Trophoblast cell (in vitro differentiated cells and primary cell): Measurements from ENCODE around the gene LRRC25.

ENCODE experiments used
- DNase-seq, 2 donors: peaks; one replicate each; pipeline ENCODE4 v3.0.0-alpha.2; 2016
- H2AFZ ChIP-seq: 2 replicates; pipeline ENCODE4 v1.6.1; 2013; ENCODE audit warnings: low read length, moderate library complexity, mild to moderate bottlenecking; ENCODE audit not compliant: insufficient read depth, poor library complexity
- H2AK5ac ChIP-seq: 2 replicates; pipeline ENCODE4 v1.6.1; 2013; ENCODE audit warnings: mild to moderate bottlenecking, low read length
- H2BK120ac ChIP-seq: 2 replicates; pipeline ENCODE4 v1.6.1; 2013; ENCODE audit warnings: low read length, mild to moderate bottlenecking, moderate library complexity; ENCODE audit not compliant: insufficient read depth, poor library complexity
- H2BK12ac ChIP-seq: 2 replicates; pipeline ENCODE4 v1.6.1; 2013; ENCODE audit warnings: mild to moderate bottlenecking, low read length, moderate library complexity
- H2BK5ac ChIP-seq: 2 replicates; pipeline ENCODE4 v1.6.1; 2013; ENCODE audit warnings: low read length, low read depth, moderate library complexity, mild to moderate bottlenecking; ENCODE audit not compliant: poor library complexity
- H3K14ac ChIP-seq: 2 replicates; pipeline ENCODE4 v1.6.1; 2013; ENCODE audit warnings: mild to moderate bottlenecking, low read length
- H3K18ac ChIP-seq: 2 replicates; pipeline ENCODE4 v1.6.1; 2013; ENCODE audit warnings: mild to moderate bottlenecking, low read length
- H3K23ac ChIP-seq: 2 replicates; pipeline ENCODE4 v1.6.1; 2013; ENCODE audit warnings: low read length
- H3K27ac ChIP-seq: 2 replicates; pipeline ENCODE4 v1.5.1; 2013; ENCODE audit warnings: low read depth, mild to moderate bottlenecking, inconsistent platforms, low read length, moderate library complexity
- H3K27me3 ChIP-seq: 2 replicates; pipeline ENCODE4 v1.6.1; 2013; ENCODE audit warnings: inconsistent platforms, mild to moderate bottlenecking, low read length, moderate library complexity; ENCODE audit not compliant: insufficient read depth
- H3K36me3 ChIP-seq, 2 experiments: 1 replicate in 1 of 2; 2 replicates in 1 of 2; pipeline ENCODE4 v1.6.1; 2013; ENCODE audit warnings: low read length in 2 of 2, mild to moderate bottlenecking in 2 of 2, moderate library complexity in 1 of 2; ENCODE audit not compliant: insufficient read depth in 2 of 2, control insufficient read depth in 1 of 2
- H3K4ac ChIP-seq: 2 replicates; pipeline ENCODE4 v1.6.1; 2013; ENCODE audit warnings: low read depth, mild to moderate bottlenecking, low read length, moderate library complexity
- H3K4me1 ChIP-seq, 2 experiments: 1 replicate in 1 of 2; 2 replicates in 1 of 2; pipeline ENCODE4 v1.6.1; 2013; ENCODE audit warnings: low read length in 2 of 2, mild to moderate bottlenecking in 2 of 2, moderate library complexity in 1 of 2; ENCODE audit not compliant: insufficient read depth in 2 of 2, control insufficient read depth in 1 of 2
- H3K4me2 ChIP-seq: 2 replicates; pipeline ENCODE4 v1.6.1; 2013; ENCODE audit warnings: inconsistent platforms, mild to moderate bottlenecking, low read length, moderate library complexity
- H3K4me3 ChIP-seq: 2 replicates; pipeline ENCODE4 v1.5.1; 2013; ENCODE audit warnings: mild to moderate bottlenecking, low read depth, low read length, inconsistent platforms
- H3K79me1 ChIP-seq: one replicate; pipeline ENCODE4 v1.6.1; 2013; ENCODE audit warnings: low read length
- H3K79me2 ChIP-seq: 2 replicates; pipeline ENCODE4 v1.6.1; 2013; ENCODE audit warnings: low read length, mild to moderate bottlenecking; ENCODE audit not compliant: control insufficient read depth, insufficient read depth, poor library complexity
- H3K9ac ChIP-seq: 2 replicates; pipeline ENCODE4 v1.6.1; 2013; ENCODE audit warnings: mild to moderate bottlenecking, low read length
- H3K9me3 ChIP-seq: 2 replicates; pipeline ENCODE4 v1.6.1; 2013; ENCODE audit warnings: low read depth, mild to moderate bottlenecking, control low read depth, inconsistent platforms, low read length; ENCODE audit not compliant: insufficient read depth
- H4K12ac ChIP-seq: 2 replicates; pipeline ENCODE4 v1.6.1; 2013; ENCODE audit warnings: low read depth, mild to moderate bottlenecking, low read length, moderate library complexity
- H4K8ac ChIP-seq: 2 replicates; pipeline ENCODE4 v1.6.1; 2013; ENCODE audit warnings: low read depth, mild to moderate bottlenecking, low read length, moderate library complexity
- H4K91ac ChIP-seq: one replicate; pipeline ENCODE4 v1.6.1; 2013; ENCODE audit warnings: low read depth, mild to moderate bottlenecking, low read length, moderate library complexity
- WGBS: extraction: QIAGEN DNeasy Blood & Tissue Kit; methylation state at CpG from one replicate; pipeline ENCODE4 v1.1.7; 2013; ENCODE audit warnings: missing lambda C conversion rate; ENCODE audit not compliant: insufficient read length, insufficient coverage; ENCODE audit errors: extremely low coverage; 5-methylcytosine and 5-hydroxymethylcytosine counted together

The LRRC25 gene

DNA sequence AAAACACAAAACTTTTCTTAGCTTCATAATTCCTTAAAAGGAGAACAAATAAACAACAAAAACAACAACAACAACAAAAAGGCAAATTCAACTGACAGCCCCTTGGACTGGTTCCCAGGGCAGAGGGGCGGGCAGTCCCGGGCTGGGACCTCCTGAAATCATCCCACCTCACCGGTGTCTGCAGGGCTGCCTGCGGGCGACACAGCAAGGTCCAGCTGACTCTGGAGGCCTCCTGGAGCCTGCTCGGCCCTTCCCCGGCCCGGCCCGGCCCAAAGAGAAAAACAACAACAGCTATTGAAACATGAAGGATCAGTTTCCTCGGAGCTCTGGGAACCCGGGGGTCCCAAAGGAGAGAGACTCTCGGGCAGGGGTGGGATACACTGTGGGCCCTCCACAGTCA is 45.5 kb upstream of the LRRC25 start:
- no CpG with 5 or more reads among the region's 12 CpGs for WGBS
- peaks cover 36% of the 10 kb centered on the region for H3K79me1 ChIP-seq

DNA sequence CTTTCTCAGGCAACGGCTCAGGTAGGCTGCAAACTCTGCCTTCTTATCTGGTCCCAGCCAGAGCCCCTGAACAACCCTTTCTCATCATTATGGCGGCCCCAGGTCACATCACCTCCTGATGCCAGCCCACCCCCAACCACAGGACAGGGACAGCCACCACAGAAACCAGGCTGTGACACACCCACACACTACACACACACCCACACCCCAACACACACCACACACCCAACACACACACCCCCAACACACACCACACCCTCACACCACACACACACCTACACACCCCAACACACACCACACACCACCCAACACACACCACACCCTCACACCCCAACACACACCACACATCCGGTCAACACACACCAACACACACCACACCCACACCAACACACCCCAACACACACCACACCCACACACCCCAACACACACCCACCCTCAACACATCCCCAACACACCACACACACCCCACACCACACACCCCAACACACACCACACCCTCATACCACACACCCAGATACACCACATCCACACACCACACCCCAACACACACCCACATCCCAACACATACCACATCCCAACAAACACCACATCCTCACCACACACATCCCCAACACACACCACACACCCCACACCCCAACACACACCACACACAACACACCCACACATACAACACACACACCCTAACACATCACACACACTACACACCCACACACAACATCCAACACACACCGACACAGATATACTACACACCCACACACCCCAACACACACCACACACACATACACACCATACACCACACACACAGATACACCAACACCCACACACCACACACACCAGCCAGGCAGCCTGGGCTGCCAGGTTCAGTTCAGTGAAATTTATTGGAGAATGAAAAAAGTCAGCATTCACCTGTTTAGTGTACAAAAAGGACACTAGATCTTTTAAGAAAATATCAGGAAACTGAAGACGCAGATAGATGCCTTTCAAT is 44.7 kb upstream of the LRRC25 start:
- DNase-seq: no peak
- Histone ChIP-seq H2AFZ (no peak overlapping the region), H3K79me1 (peaks cover 38% of the 10 kb centered on the region), H3K4me2 (no peak overlapping the region), H2BK12ac (no peak overlapping the region), H3K79me2 (peaks cover 13% of the 10 kb centered on the region), H3K23ac (no peak overlapping the region), H3K27me3 (no peaks in the 10 kb centered on the region), H4K8ac (no peak overlapping the region), H3K4ac (no peak overlapping the region), H3K9me3 (peaks cover 3% of the 10 kb centered on the region), H3K36me3 (peaks cover 29 to 30% of the 10 kb centered on the region in 2 experiments), H3K14ac (no peak overlapping the region), H3K4me1 (peaks cover 45 to 58% of the 10 kb centered on the region in 2 experiments), H2BK120ac (no peak overlapping the region), H4K91ac (peak overlapping the region; percentile 17), H2BK5ac (no peak overlapping the region), H3K9ac (no peak overlapping the region), H4K12ac (no peak overlapping the region), H2AK5ac (no peak overlapping the region), H3K27ac (no peak overlapping the region), H3K4me3 (no peak overlapping the region), H3K18ac (no peak overlapping the region)
- no CpG with 5 or more reads among the region's 5 CpGs for WGBS

More for the DNA sequence above, 45.5 kb upstream of the LRRC25 start:
- Histone ChIP-seq H2BK5ac (no peak overlapping the region), H2AK5ac (no peak overlapping the region), H3K4me3 (no peak overlapping the region), H4K8ac (no peak overlapping the region), H3K9me3 (peaks cover 3% of the 10 kb centered on the region), H3K27ac (no peak overlapping the region), H3K36me3 (peaks cover 29 to 30% of the 10 kb centered on the region in 2 experiments), H3K79me2 (peaks cover 12% of the 10 kb centered on the region), H3K18ac (no peak overlapping the region), H3K4me2 (no peak overlapping the region), H3K4ac (no peak overlapping the region), H4K91ac (no peak overlapping the region), H2BK120ac (no peak overlapping the region), H3K23ac (no peak overlapping the region), H2AFZ (no peak overlapping the region), H3K9ac (no peak overlapping the region), H3K14ac (no peak overlapping the region), H2BK12ac (no peak overlapping the region), H3K27me3 (no peaks in the 10 kb centered on the region), H3K4me1 (peaks cover 50 to 62% of the 10 kb centered on the region in 2 experiments), H4K12ac (no peak overlapping the region)
- DNase-seq: no peak

- no CpG with 5 or more reads among the region's 23 CpGs for WGBS
- H2BK12ac ChIP-seq: peak overlapping the region; percentile 41
- no peak overlapping the region for H3K4me3 ChIP-seq
- DNase-seq: no peak
- H3K9ac ChIP-seq: no peak overlapping the region
- H3K14ac ChIP-seq: no peak overlapping the region
- H3K4me1 ChIP-seq: peaks cover 36 to 57% of the 10 kb centered on the region in 2 experiments
- H4K12ac ChIP-seq: no peak overlapping the region
- H3K79me1 ChIP-seq: peaks cover 34% of the 10 kb centered on the region
- H2AK5ac ChIP-seq: peak overlapping the region; percentile 43
- H3K27me3 ChIP-seq: no peaks in the 10 kb centered on the region
- no peak overlapping the region for H4K8ac ChIP-seq
- H3K27ac ChIP-seq: peak overlapping the region; percentile 97
- H3K23ac ChIP-seq: no peak overlapping the region
- H2BK5ac ChIP-seq: no peak overlapping the region
- H2AFZ ChIP-seq: no peak overlapping the region
- peaks cover 29 to 31% of the 10 kb centered on the region in 2 experiments for H3K36me3 ChIP-seq
- no peak overlapping the region for H3K4ac ChIP-seq
- peaks cover 15% of the 10 kb centered on the region for H3K79me2 ChIP-seq
- peaks cover 2% of the 10 kb centered on the region for H3K9me3 ChIP-seq
- no peak overlapping the region for H3K4me2 ChIP-seq
- peak overlapping the region; percentile 12 for H4K91ac ChIP-seq
- no peak overlapping the region for H2BK120ac ChIP-seq
- peak overlapping the region; percentile 21 for H3K18ac ChIP-seq
These were observed 43.7 kb upstream of the LRRC25 start for GRCh38 chr19:18440936-18441803.

- Histone ChIP-seq H2BK12ac (peak overlapping the region; percentile 46), H4K8ac (peak overlapping the region; percentile 0), H4K91ac (peak overlapping the region; percentile 99), H3K4me3 (no peak overlapping the region), H3K23ac (no peak overlapping the region), H3K27me3 (no peaks in the 10 kb centered on the region), H3K79me1 (peaks cover 29% of the 10 kb centered on the region), H3K79me2 (peaks cover 12% of the 10 kb centered on the region), H3K18ac (peak overlapping the region; percentile 4), H4K12ac (no peak overlapping the region), H2BK5ac (peak overlapping the region; percentile 13), H2AK5ac (no peak overlapping the region), H3K4me1 (peaks cover 29 to 53% of the 10 kb centered on the region in 2 experiments), H2BK120ac (no peak overlapping the region), H3K4me2 (no peak overlapping the region), H2AFZ (no peak overlapping the region), H3K9ac (no peak overlapping the region), H3K36me3 (peaks cover 29 to 31% of the 10 kb centered on the region in 2 experiments), H3K27ac (peak overlapping the region; percentile 97), H3K9me3 (peaks cover 2% of the 10 kb centered on the region), H3K4ac (no peak overlapping the region), H3K14ac (peak overlapping the region; percentile 41)
- no CpG with 5 or more reads among the region's 11 CpGs for WGBS
- DNase-seq: peak in 1 of 2 donors; percentile 35
These were observed 43.0 kb upstream of the LRRC25 start for GRCh38 chr19:18440415-18440877.
